NCI-H774 (cell line): Measurements from ENCODE around the gene DOK6.

ENCODE experiments used
- DNase-seq: peaks from one replicate; lab custom pipeline; 2025; lab: John Stamatoyannopoulos, UW

The DOK6 gene

GRCh38 chr18:69752737-69753380 is 352.2 kb downstream of the DOK6 start:
- no peak for DNase-seq

DNA sequence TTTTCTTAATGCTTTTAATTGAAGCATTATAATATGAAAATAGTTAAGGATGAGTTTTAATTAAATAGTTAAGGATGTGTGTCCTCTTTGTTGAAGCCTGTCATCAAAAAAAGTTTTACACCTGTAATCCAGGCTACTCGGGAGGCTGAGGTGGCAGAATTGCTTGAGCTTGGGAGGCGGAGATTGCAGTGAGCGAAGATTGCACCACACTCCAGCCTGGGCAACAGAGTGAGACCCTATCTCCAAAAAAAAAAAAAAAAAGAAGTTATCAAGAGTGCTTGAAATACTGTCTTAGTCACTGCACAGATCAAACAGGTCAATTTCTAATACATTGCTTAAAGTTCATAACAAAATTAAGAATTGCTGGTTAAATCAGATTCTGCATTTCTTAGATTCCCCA is 353.4 kb downstream of the DOK6 start:
- DNase-seq: no peak

DNA sequence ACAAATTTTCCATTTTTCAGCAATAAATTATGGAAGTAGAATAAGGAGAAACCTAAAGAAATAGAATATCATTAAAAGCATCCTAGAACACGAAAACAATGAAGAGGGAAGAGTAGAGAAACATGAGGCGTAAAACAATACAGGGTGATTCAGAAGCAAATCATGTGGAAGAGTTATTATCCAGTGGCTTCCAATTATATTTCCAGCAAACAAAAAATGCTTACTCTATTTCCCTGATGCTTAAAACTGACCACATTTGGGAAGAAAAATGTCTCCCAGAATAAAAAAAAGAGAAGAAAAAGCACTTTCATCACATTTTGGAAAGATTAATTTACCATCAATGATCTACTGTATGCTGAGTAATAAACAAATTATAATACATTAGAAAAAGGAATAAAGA is 354.4 kb downstream of the DOK6 start:
- no peak for DNase-seq

DNA sequence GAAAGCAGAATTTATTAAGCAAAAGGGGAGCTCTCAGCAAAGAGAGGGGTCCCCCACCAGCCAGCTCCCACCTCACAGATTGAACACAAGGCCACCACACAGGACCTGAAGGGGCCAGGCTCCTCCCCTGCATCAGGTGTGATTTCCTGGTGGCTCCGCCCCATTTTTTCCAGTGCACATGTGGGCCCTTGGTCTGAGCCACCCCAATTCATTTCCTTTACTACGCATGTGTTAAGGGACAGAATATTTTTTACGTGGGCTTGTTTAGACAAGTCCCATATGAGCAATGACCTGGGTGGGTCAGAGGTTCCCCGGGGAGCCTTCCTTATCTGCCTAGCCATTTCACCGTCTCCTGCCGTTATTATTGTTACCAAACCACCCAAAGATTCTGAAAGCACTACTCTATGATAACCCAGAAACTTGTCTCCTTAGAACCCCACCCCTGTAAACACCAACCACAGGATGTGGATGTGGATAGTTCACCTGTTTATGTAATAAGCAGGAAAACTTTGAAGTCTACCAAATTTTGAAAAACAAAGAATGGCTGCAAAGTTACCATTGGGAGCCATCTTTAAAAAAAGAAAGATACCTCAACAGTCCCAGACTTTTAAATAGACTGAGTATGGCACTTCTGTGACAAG is 355.3 kb downstream of the DOK6 start:
- no peak for DNase-seq

DNA sequence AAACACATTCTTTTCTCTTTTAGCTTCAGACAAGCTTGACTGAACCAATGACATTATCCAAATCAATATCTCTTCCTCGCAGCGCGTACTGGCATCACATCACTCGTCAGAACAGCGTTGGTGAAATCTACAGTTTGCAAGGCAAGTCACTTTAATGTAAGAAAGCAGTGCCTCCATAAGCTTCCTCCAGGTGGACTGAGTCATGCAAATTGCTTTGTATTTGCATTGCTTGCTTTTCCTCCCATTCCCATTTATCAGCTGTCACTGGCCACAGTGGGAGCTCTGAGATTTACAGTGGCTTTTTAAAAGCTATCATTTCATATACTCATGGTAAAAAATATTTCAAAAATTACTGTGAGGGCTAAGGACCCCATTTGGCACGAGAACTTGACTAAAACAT is 357.0 kb downstream of the DOK6 start:
- DNase-seq: peak; percentile 36

DNA sequence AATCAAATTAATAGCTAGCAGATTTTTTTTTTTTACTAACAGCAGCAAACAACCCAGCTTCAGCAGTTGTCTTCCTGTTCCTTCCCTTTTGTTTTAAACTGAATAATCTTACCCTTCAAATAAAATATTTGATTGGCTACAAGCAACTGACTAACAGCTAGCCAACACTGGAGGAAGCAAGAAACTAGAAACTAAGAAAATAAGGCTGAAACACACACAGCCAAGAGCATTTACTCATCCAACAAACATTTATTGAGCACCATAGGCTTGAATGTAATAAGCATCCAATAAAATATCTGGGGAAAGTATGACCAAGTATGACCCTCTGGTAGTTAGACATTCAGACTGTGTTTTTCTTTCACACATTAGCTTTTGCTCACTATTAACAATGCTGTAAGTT is 357.8 kb downstream of the DOK6 start:
- DNase-seq: no peak

DNA sequence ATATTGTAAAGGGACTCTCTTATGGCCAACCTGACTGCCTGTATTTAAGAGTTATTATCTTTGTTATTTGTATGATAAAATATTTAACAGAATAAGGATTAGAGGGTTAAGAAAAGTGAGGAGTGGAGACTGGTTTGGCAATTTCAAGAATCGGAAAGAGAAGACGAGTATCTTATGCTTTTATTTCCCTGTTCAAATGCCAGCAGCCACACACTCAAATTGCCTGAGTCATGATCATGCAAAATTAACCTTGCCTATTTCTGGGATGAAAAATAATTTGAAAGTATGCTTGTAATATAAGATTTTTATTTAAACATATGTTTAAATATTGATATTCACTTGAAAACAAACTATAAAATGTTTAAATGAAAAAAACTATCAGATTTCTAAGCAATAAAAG is 358.4 kb downstream of the DOK6 start:
- DNase-seq: no peak

DNA sequence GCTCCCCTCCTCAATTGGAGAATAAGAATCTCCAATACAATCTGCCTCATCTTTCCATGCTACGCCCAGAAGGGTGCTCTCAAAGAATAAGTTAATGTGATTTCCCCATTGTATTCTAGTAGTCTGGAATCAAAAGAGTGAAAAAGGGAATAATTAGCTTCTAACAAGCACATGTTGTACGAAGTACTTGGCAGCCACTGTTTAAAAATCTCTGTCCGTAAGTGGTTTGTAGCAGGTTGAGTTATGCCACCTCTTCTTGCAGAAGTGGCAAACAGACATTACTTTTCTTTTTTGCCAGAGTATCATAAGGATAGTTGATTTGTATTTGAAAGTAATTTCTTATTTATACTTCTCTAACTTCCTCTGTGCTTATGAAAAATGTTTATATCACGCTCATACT is 362.3 kb downstream of the DOK6 start:
- DNase-seq: no peak

- no peak for DNase-seq
Measured at GRCh38 chr18:69763821-69764220, 363.1 kb downstream of the DOK6 start.

GRCh38 chr18:69770238-69770637 is 369.6 kb downstream of the DOK6 start:
- DNase-seq: no peak

DNA sequence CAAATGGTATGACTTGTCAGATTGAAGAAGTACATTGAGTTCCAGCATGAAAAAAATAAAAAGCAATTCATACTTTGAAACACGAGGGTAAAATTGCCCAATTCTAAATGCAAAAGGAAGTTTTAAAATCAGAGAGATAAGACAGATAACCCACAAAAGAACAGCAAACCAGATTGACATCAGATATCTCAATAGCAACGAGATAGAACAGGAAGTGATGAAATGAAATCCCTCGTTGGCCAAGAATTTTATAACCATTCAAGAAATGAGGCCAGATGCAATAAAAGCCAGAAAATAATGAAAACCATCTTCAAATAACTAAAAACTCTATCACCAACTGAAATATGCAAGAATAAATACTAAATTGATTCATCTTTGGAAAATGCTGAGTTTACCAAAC is 374.1 kb downstream of the DOK6 start:
- DNase-seq: no peak

DNA sequence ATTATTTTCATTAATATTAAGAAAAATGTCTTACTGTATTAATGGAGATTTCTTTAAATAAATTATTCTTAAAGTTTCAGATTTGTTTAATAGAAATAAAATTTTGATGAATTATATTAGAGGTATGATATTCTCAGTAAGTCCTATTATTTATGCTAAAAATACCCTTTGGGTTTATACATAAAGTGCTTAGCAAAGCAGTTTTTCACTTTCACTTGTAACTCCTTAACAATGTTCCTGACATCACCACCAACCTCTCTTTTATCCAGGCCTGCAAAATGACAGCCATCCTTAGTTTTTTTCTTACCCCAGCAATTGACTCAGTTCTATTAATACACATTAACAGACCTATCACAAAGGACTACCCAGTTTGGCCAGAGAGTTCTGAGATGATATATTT is 376.6 kb downstream of the DOK6 start:
- no peak for DNase-seq

DNA sequence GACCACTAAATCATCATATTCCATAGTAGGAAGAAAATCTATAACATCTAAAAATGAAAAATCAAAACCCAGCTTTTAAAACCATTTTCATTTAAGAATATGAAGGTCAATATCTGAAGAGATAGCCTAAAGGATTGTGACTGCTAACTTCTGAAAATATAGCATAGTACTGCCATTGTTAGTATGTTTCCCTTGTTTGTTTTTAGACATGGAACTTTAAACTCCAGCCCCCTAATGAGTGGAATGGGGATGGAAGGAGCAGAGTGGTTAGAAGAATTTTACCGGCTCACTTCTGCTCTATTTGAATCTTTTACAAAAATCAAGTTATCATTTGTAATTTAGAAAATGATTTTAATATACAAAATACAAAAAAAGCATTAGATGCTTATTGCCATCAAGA is 378.0 kb downstream of the DOK6 start:
- DNase-seq: no peak

GRCh38 chr18:69780851-69781250 is 380.2 kb downstream of the DOK6 start:
- no peak for DNase-seq

GRCh38 chr18:69784815-69785214 is 384.1 kb downstream of the DOK6 start:
- no peak for DNase-seq

GRCh38 chr18:69785466-69785865 is 384.8 kb downstream of the DOK6 start:
- no peak for DNase-seq

DNA sequence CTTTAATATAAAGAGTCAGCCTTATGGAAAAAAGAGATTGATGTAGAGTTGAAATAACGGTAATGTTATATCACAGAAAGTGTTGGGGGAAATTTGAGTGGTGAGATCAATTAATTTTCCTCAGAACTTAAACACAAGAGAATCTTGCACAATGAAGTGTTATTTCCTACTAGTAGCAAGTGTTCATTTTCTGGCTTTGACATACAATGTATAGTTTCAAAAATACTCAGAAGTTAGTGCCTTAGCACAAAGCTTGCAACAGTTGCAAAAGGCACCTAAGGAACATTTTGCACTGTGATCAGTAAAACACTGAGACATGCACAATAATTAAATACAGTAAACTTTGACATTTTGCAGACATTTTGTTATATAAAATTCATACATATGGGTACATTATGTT is 385.7 kb downstream of the DOK6 start:
- DNase-seq: no peak

- DNase-seq: no peak
Measured at GRCh38 chr18:69787825-69788547, 387.3 kb downstream of the DOK6 start.

DNA sequence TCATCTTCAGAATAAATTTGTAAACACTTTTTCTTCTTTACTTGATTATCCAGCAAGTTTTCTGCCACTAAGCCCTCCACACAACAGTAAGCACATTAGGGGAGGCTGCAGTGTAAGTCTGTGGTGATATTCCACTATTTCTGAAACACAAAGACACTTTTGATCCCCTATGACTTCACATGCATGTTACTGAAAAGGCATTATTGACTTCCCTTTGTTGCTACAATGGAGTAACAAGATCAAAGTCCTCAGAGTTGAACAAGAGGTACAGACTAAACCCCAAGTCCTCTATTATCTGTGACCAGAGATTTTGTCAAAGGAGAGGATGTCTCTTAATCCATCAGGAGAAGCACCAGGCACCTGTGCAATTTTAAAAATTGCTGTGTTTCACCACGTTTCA is 389.1 kb downstream of the DOK6 start:
- DNase-seq: no peak

DNA sequence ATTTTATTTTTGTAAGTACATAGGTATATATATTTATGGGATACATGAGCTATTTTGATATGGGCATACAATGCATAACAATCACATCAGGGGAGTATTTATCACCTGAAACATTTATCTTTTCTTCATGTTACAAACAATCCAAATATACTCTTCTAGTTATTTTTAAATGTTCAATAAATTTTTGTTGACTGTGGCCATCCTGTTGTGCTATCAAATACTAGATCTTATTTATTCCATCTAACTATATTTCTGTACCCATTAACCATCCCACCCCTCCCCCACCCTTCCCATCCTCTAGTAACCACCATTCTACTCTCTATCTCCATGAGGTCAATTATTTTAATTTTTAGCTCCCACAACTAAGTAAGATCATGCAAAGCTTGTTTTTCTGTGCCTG is 390.0 kb downstream of the DOK6 start:
- DNase-seq: no peak

GRCh38 chr18:69795791-69796190 is 395.1 kb downstream of the DOK6 start:
- DNase-seq: no peak

- no peak for DNase-seq
Measured at GRCh38 chr18:69804776-69805501, 404.3 kb downstream of the DOK6 start.

GRCh38 chr18:69808399-69808798 is 407.7 kb downstream of the DOK6 start:
- no peak for DNase-seq
